Panc1 (cell line): ENCODE results near the gene OSGIN1. TPM values are rescaled to one million over a fixed set of nuclear protein-coding genes. Genes with fewer than 3 reads are reported as not detected.

Experiments
- ATAC-seq: fragments of 200-7000 bp; cut with Tn5 transposase; 2 replicates; pipeline ENCODE4 v1.9.1; 2020; ENCODE audit warnings: mild to moderate bottlenecking, moderate library complexity
- BruUV-seq: library from RNA; stranded (reverse); fragments of 400-500 nt; replicated peaks from 2 replicates; lab custom pipeline; 2021; lab: Mats Ljungman, UMichigan
- CTCF ChIA-PET: fragments of 300-600 bp; sonication (Branson Sonifier 250); formaldehyde crosslinking; loops from one replicate; lab custom pipeline; 2022; ENCODE audit warnings: antibody characterized with exemption; lab: Charles Lee
- POLR2A ChIA-PET: fragments of 300-600 bp; sonication (Branson Sonifier 250); formaldehyde crosslinking; loops from one replicate; lab custom pipeline; 2022; ENCODE audit warnings: antibody characterized with exemption; lab: Charles Lee
- DNase-seq: peaks from one replicate; pipeline ENCODE4 v3.0.0-alpha.2; 2010; ENCODE audit warnings: low read depth, low spot score
- H3K27ac ChIP-seq: 2 replicates; pipeline ENCODE4 v1.5.1; 2011; ENCODE audit warnings: mild to moderate bottlenecking, low read length, inconsistent platforms
- H3K27me3 ChIP-seq: fragments of 200-500 bp; sonication (Bioruptor generic); 2 replicates; pipeline ENCODE4 v1.6.0; 2014; ENCODE audit warnings: low read length, inconsistent platforms; ENCODE audit not compliant: control insufficient read depth, insufficient read depth
- H3K36me3 ChIP-seq: fragments of 200-500 bp; sonication (Bioruptor generic); 2 replicates; pipeline ENCODE4 v1.5.1; 2014; ENCODE audit warnings: inconsistent platforms, mild to moderate bottlenecking, low read length, moderate library complexity; ENCODE audit not compliant: control insufficient read depth, insufficient read depth
- H3K4me1 ChIP-seq: 2 replicates; pipeline ENCODE4 v1.5.1; 2011; ENCODE audit warnings: inconsistent platforms, mild to moderate bottlenecking, low read length, moderate library complexity; ENCODE audit not compliant: control insufficient read depth, insufficient read depth
- H3K4me3 ChIP-seq, 2 experiments: 2 replicates each; pipeline ENCODE4 v1.5.1; 2011 to 2012; ENCODE audit warnings: low read depth in 2 of 2, low read length in 2 of 2, mild to moderate bottlenecking in 2 of 2, inconsistent platforms in 1 of 2, moderate library complexity in 1 of 2
- H3K9me3 ChIP-seq: fragments of 200-500 bp; sonication (Bioruptor generic); 2 replicates; pipeline ENCODE4 v1.5.1; 2014; ENCODE audit warnings: low read depth, mild to moderate bottlenecking, inconsistent platforms, low read length, moderate library complexity; ENCODE audit not compliant: control insufficient read depth, insufficient read depth
- POLR2AphosphoS5 ChIP-seq: IDR thresholded peaks from 2 replicates; pipeline ENCODE4 v1.6.1; 2012; ENCODE audit warnings: mild to moderate bottlenecking, low read depth, low read length, moderate library complexity
- SIN3A ChIP-seq: IDR thresholded peaks from 2 replicates; pipeline ENCODE4 v1.6.1; 2012; ENCODE audit warnings: low read depth, mild to moderate bottlenecking, low read length, moderate library complexity, borderline replicate concordance; ENCODE audit not compliant: insufficient read depth
- TCF7L2 ChIP-seq: IDR thresholded peaks from 2 replicates; pipeline ENCODE4 v1.6.1; 2011; ENCODE audit warnings: mild to moderate bottlenecking, low read depth, low read length, inconsistent platforms
- in situ Hi-C: cut with HindIII; loops from 2 replicates; pipeline ENCODE4 v1.10.0; 2016; ENCODE audit warnings: low sequenced_read_pairs, low pct_unique_long_range_greater_than_20kb
- intact Hi-C: fragments of 100-400 bp; cut with micrococcal nuclease; formaldehyde crosslinking; loops from one replicate; pipeline ENCODE4 v1.10.0; 2022; ENCODE audit not compliant: unreplicated experiment
- total RNA-seq: library from RNA; stranded (reverse); gene quantifications from one replicate; pipeline ENCODE4 v1.2.1, GENCODE V29; 2021; ENCODE audit not compliant: unreplicated experiment
- TF ChIP-seq, protein P1 (sequence below): fragments of 450-650 bp; IDR thresholded peaks from 2 replicates; pipeline ENCODE4 v1.5.1; 2017; ENCODE audit warnings: mild to moderate bottlenecking
- TF ChIP-seq, protein P2 (sequence below), 2 experiments: IDR thresholded peaks; 2 replicates each; pipeline ENCODE4 v1.6.1; 2011 to 2012; ENCODE audit warnings: low read depth in 2 of 2, control low read depth in 1 of 2, low read length in 1 of 2, mild to moderate bottlenecking in 1 of 2, moderate library complexity in 1 of 2; ENCODE audit not compliant: insufficient read depth in 1 of 2

Gene OSGIN1
- total RNA-seq, 1 experiment from 2014 or later = 4.9 TPM

DNA sequence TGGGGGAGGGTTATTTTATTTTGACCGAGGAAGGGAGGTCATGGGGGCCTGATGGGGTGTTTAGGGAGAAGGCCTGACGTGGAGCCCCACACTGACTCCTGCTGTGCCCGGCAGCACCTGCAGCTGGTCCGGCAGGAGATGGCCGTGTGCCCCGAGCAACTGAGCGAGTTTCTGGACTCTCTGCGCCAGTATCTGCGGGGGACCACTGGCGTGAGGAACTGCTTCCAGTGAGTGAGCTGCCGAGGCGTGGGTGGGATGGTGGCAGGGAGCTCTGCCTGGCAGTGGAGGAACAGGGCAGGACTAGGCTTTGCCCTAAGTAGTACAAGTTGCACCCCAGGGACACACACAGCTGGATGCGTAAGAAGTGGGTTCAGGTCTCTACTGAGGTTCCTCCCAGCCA is 45.1 kb downstream of the OSGIN1 start:
- DNase-seq (no peak), ATAC-seq (no peak)
- no peak overlapping the region for H3K27ac ChIP-seq
- TF ChIP-seq TCF7L2 (no peak), POLR2AphosphoS5 (no peak), SIN3A (no peak)
- TF ChIP-seq, protein P1, sequence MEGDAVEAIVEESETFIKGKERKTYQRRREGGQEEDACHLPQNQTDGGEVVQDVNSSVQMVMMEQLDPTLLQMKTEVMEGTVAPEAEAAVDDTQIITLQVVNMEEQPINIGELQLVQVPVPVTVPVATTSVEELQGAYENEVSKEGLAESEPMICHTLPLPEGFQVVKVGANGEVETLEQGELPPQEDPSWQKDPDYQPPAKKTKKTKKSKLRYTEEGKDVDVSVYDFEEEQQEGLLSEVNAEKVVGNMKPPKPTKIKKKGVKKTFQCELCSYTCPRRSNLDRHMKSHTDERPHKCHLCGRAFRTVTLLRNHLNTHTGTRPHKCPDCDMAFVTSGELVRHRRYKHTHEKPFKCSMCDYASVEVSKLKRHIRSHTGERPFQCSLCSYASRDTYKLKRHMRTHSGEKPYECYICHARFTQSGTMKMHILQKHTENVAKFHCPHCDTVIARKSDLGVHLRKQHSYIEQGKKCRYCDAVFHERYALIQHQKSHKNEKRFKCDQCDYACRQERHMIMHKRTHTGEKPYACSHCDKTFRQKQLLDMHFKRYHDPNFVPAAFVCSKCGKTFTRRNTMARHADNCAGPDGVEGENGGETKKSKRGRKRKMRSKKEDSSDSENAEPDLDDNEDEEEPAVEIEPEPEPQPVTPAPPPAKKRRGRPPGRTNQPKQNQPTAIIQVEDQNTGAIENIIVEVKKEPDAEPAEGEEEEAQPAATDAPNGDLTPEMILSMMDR = no peak
- TF ChIP-seq, protein P2, sequence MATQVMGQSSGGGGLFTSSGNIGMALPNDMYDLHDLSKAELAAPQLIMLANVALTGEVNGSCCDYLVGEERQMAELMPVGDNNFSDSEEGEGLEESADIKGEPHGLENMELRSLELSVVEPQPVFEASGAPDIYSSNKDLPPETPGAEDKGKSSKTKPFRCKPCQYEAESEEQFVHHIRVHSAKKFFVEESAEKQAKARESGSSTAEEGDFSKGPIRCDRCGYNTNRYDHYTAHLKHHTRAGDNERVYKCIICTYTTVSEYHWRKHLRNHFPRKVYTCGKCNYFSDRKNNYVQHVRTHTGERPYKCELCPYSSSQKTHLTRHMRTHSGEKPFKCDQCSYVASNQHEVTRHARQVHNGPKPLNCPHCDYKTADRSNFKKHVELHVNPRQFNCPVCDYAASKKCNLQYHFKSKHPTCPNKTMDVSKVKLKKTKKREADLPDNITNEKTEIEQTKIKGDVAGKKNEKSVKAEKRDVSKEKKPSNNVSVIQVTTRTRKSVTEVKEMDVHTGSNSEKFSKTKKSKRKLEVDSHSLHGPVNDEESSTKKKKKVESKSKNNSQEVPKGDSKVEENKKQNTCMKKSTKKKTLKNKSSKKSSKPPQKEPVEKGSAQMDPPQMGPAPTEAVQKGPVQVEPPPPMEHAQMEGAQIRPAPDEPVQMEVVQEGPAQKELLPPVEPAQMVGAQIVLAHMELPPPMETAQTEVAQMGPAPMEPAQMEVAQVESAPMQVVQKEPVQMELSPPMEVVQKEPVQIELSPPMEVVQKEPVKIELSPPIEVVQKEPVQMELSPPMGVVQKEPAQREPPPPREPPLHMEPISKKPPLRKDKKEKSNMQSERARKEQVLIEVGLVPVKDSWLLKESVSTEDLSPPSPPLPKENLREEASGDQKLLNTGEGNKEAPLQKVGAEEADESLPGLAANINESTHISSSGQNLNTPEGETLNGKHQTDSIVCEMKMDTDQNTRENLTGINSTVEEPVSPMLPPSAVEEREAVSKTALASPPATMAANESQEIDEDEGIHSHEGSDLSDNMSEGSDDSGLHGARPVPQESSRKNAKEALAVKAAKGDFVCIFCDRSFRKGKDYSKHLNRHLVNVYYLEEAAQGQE (IDR thresholded peaks at IDR 0.05; ENCODE audit: insufficient read depth in 1 of 2, low read depth in 2 of 2, low read length in 1 of 2) = no peak
- no peaks in the 10 kb centered on the region for H3K9me3 ChIP-seq
- no peaks in the 10 kb centered on the region for H3K4me1 ChIP-seq
- intact Hi-C loops (no loop called here), in situ Hi-C loops (no loop called here)
- H3K36me3 ChIP-seq = no peaks in the 10 kb centered on the region
- ChIA-PET CTCF (no interaction called here), POLR2A (no interaction called here)
- H3K4me3 ChIP-seq = no peak overlapping the region
- no peaks in the 10 kb centered on the region for H3K27me3 ChIP-seq
- BruUV-seq = no TSS peak

DNA sequence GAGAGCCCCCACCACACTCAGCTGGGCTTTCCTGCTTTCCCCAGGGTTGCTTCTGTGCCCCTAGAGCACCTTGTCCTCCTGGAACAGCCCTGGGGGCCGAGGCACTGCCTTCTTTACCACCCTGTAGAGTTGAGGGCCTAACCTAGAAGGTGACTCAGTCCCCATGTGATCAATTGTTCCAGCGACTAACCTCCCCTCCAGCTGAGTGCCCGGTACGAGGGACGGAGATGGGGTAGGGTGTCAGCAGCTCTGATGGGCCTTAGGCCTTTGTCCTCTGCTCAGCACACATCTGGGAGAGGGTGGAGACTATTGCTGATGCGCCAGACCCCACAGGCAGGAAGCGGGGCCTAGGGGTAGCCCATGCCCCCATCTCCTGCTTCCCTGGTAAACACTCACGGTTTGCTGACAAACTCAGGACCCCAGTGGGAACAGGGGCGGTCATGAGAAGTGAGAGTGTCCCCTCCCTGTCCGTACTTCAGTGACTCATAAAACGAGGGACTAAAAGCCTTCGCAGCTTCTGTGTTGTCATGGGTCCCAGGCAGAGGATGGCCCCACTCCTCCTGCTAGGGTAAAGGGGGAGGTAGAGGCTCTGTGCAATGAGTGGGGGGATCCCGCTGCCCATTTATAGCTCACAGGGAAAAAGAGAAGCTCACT is 48.1 kb downstream of the OSGIN1 start:
- CTCF ChIA-PET = interaction anchor here (1.2 kb wide), 1 partner anchor 45 kb away, joined by 4 read pairs; no protein-coding TSS in a partner anchor
- DNase-seq = no peak

More for the DNA sequence above, 48.1 kb downstream of the OSGIN1 start:
- POLR2A ChIA-PET = no interaction called here
- Histone ChIP-seq H3K4me1 (no peaks in the 10 kb centered on the region), H3K9me3 (no peaks in the 10 kb centered on the region), H3K27me3 (no peaks in the 10 kb centered on the region), H3K27ac (no peak overlapping the region), H3K36me3 (no peaks in the 10 kb centered on the region), H3K4me3 (no peak overlapping the region)
- in situ Hi-C loops (no loop called here), intact Hi-C loops (no loop called here)
- BruUV-seq = no TSS peak
- ATAC-seq = no peak
- TF ChIP-seq, protein P1 = no peak
- no peak for TF ChIP-seq SIN3A
- TF ChIP-seq POLR2AphosphoS5 = no peak
- no peak for TF ChIP-seq TCF7L2
- TF ChIP-seq, protein P2 (IDR thresholded peaks at IDR 0.05; ENCODE audit: insufficient read depth in 1 of 2, low read depth in 2 of 2, low read length in 1 of 2) = no peak
